MM.1S (cell line): Measurements from ENCODE around the gene BUD23.

ENCODE experiments used
- DNase-seq: peaks from one replicate; pipeline ENCODE4 v3.0.0-alpha.2; 2015
- H2AFZ ChIP-seq: fragments of 300-600 bp; sonication (generic); 2 replicates; pipeline ENCODE4 v1.6.0; 2016; ENCODE audit warnings: antibody characterized with exemption, low read length
- H3F3A ChIP-seq: fragments of 300-600 bp; sonication (generic); 2 replicates; pipeline ENCODE4 v1.6.1; 2016; ENCODE audit warnings: mild to moderate bottlenecking, antibody characterized with exemption, low read length, moderate library complexity, mixed read lengths; ENCODE audit not compliant: insufficient read depth
- H3K27ac ChIP-seq: fragments of 300-600 bp; sonication (generic); 2 replicates; pipeline ENCODE4 v1.5.1; 2016; ENCODE audit warnings: mild to moderate bottlenecking, low read length
- H3K27me3 ChIP-seq: fragments of 300-600 bp; sonication (generic); replicated peaks from 2 replicates; pipeline ENCODE4 v1.6.0; 2016; ENCODE audit warnings: low read length; ENCODE audit not compliant: insufficient read depth
- H3K36me3 ChIP-seq: fragments of 300-600 bp; sonication (generic); replicated peaks from 2 replicates; pipeline ENCODE4 v1.6.1; 2016; ENCODE audit warnings: mild to moderate bottlenecking, low read length, mixed read lengths; ENCODE audit not compliant: insufficient read depth
- H3K4me1 ChIP-seq: fragments of 300-600 bp; sonication (generic); 2 replicates; pipeline ENCODE4 v1.6.1; 2016; ENCODE audit warnings: low read length, mixed read lengths
- H3K4me2 ChIP-seq: fragments of 300-600 bp; sonication (generic); 2 replicates; pipeline ENCODE4 v1.6.0; 2016; ENCODE audit warnings: low read depth, low read length
- H3K4me3 ChIP-seq: fragments of 300-600 bp; sonication (generic); 2 replicates; pipeline ENCODE4 v1.5.1; 2016; ENCODE audit warnings: low read length, mixed read lengths
- H3K79me2 ChIP-seq: fragments of 300-600 bp; sonication (generic); 2 replicates; pipeline ENCODE4 v1.6.1; 2016; ENCODE audit warnings: mixed run types, low read length, mixed read lengths
- H3K9ac ChIP-seq: fragments of 300-600 bp; sonication (generic); 2 replicates; pipeline ENCODE4 v1.6.1; 2016; ENCODE audit warnings: low read length, mixed read lengths
- H3K9me2 ChIP-seq: fragments of 300-600 bp; sonication (generic); replicated peaks from 2 replicates; pipeline ENCODE4 v1.6.1; 2016; ENCODE audit warnings: mild to moderate bottlenecking, low read length, mixed read lengths; ENCODE audit not compliant: insufficient read depth
- H3K9me3 ChIP-seq: fragments of 300-600 bp; sonication (generic); replicated peaks from 2 replicates; pipeline ENCODE4 v1.6.1; 2016; ENCODE audit warnings: mild to moderate bottlenecking, low read length, mixed read lengths; ENCODE audit not compliant: insufficient read depth
- H4K20me1 ChIP-seq: fragments of 300-600 bp; sonication (generic); 2 replicates; pipeline ENCODE4 v1.6.1; 2016; ENCODE audit warnings: mild to moderate bottlenecking, low read length, moderate library complexity, mixed read lengths; ENCODE audit not compliant: insufficient read depth
- EZH2 ChIP-seq: fragments of 300-600 bp; sonication (generic); optimal IDR thresholded peaks from 2 replicates; pipeline ENCODE3; 2017; ENCODE audit warnings: low read depth, mild to moderate bottlenecking, antibody characterized with exemption, low read length, mixed read lengths
- EZH2phosphoT487 ChIP-seq: fragments of 300-600 bp; sonication (generic); IDR thresholded peaks from 2 replicates; pipeline ENCODE4 v1.6.1; 2018; ENCODE audit warnings: antibody characterized with exemption, low read length
- TF ChIP-seq, protein P1 (sequence below): fragments of 300-600 bp; sonication (generic); IDR thresholded peaks from 2 replicates; pipeline ENCODE4 v1.5.1; 2016; ENCODE audit warnings: antibody characterized with exemption, low read length, mixed read lengths

Gene BUD23

DNA sequence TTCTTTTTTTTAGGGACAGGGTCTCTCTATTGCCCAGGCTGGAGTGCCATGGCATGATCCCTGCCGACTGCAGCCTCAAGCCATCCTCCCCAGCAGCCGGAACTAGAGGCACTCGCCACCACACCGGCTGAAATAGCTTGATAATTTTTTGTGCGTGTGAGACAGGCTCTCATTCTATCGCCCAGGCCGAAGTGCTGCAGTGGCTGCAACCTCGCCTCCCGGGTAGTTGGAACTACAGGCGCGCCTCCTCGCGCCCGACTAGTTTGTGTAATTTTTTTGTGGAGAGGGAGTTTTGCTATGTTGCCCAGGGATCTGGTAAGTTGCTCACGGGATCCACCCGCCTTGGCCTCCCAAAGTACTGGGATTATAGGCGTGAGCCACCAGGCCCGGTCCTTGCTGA, 1.9 kb downstream of the BUD23 start:
- Histone ChIP-seq H3K4me3 (no peak overlapping the region), H4K20me1 (no peaks in the 10 kb centered on the region), H3K27ac (no peak overlapping the region), H3K4me2 (no peak overlapping the region), H3K9me3 (no peaks in the 10 kb centered on the region), H3K79me2 (peaks cover 86% of the 10 kb centered on the region), H3K27me3 (no peaks in the 10 kb centered on the region), H3K9ac (no peak overlapping the region), H3K4me1 (peaks cover 6% of the 10 kb centered on the region), H3K36me3 (no peaks in the 10 kb centered on the region; the same call in 1 of the 2 replicates), H3K9me2 (no peaks in the 10 kb centered on the region), H3F3A (no peaks in the 10 kb centered on the region), H2AFZ (no peak overlapping the region)
- no peak for DNase-seq
- TF ChIP-seq EZH2: no peak
- TF ChIP-seq EZH2phosphoT487: no peak
- TF ChIP-seq, protein P1, sequence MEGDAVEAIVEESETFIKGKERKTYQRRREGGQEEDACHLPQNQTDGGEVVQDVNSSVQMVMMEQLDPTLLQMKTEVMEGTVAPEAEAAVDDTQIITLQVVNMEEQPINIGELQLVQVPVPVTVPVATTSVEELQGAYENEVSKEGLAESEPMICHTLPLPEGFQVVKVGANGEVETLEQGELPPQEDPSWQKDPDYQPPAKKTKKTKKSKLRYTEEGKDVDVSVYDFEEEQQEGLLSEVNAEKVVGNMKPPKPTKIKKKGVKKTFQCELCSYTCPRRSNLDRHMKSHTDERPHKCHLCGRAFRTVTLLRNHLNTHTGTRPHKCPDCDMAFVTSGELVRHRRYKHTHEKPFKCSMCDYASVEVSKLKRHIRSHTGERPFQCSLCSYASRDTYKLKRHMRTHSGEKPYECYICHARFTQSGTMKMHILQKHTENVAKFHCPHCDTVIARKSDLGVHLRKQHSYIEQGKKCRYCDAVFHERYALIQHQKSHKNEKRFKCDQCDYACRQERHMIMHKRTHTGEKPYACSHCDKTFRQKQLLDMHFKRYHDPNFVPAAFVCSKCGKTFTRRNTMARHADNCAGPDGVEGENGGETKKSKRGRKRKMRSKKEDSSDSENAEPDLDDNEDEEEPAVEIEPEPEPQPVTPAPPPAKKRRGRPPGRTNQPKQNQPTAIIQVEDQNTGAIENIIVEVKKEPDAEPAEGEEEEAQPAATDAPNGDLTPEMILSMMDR: no peak

DNA sequence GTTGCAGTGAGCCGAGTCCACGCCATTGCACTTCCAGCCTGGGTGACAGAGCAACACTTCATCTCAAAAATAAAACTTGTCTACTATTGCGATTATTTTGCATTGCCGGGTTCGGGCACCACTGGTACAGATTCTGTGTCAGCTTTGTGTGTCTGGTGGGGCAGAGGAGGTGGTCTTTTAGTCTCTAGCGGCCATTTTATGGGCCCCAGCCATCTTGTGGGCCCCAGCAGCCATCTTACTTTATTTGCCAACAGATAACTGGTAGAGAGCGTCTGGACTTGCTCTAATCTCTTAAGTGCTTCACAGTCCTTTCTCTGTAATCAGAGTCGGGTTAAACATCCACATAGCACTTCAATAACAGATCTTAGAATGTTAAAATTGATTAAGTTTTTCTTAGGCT, 4.9 kb downstream of the BUD23 start:
- no peak for TF ChIP-seq EZH2phosphoT487
- TF ChIP-seq, protein P1: no peak
- TF ChIP-seq EZH2: no peak
- no peaks in the 10 kb centered on the region for H3F3A ChIP-seq
- no peaks in the 10 kb centered on the region for H3K4me1 ChIP-seq
- H3K79me2 ChIP-seq: peaks cover 57% of the 10 kb centered on the region
- no peaks in the 10 kb centered on the region for H3K27me3 ChIP-seq
- H3K9me2 ChIP-seq: no peaks in the 10 kb centered on the region
- no peak overlapping the region for H3K27ac ChIP-seq
- H2AFZ ChIP-seq: no peak overlapping the region
- H3K36me3 ChIP-seq: no peaks in the 10 kb centered on the region; the same call in 1 of the 2 replicates
- DNase-seq: no peak
- no peak overlapping the region for H3K4me2 ChIP-seq
- H3K4me3 ChIP-seq: no peak overlapping the region
- H3K9ac ChIP-seq: no peak overlapping the region
- no peaks in the 10 kb centered on the region for H3K9me3 ChIP-seq
- H4K20me1 ChIP-seq: no peaks in the 10 kb centered on the region

DNA sequence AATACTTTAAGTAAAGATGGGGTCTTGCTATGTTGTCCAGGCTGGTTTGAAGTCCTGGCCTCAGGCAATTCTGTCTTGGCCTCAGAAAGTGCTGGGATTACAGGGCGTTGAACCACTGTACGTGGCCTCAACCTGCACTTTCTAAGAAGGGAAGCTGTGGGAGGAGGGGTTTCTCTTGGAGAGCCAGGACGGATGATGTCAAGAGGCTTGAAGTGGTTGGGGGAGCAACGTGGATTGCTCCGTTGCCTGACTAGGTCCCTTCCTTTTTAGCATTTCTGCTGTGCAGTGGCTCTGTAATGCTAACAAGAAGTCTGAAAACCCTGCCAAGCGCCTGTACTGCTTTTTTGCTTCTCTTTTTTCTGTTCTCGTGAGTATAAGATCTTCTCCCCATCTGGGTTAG, 7.2 kb downstream of the BUD23 start:
- Histone ChIP-seq H3K4me2 (no peak overlapping the region), H3K27me3 (no peaks in the 10 kb centered on the region), H3F3A (no peaks in the 10 kb centered on the region), H3K4me3 (no peak overlapping the region), H3K9ac (no peak overlapping the region), H3K9me2 (no peaks in the 10 kb centered on the region), H3K36me3 (no peaks in the 10 kb centered on the region; the same call in 1 of the 2 replicates), H3K4me1 (no peaks in the 10 kb centered on the region), H2AFZ (no peak overlapping the region), H4K20me1 (no peaks in the 10 kb centered on the region), H3K79me2 (peaks cover 34% of the 10 kb centered on the region), H3K9me3 (no peaks in the 10 kb centered on the region), H3K27ac (no peak overlapping the region)
- TF ChIP-seq EZH2 (no peak), EZH2phosphoT487 (no peak)
- TF ChIP-seq, protein P1: no peak
- DNase-seq: no peak
